HCT116 (cell line): ENCODE results near the gene SPDYE16.
"Not testable (repeated sequence)": the region's sequence is repeated elsewhere in the genome, so short reads cannot be mapped to it uniquely, and the experiment has no call there.

ENCODE experiments used
- ATF3 ChIP-seq: IDR thresholded peaks from 2 replicates; pipeline ENCODE4 v1.6.1; 2012
- CTCF ChIP-seq, 3 experiments: fragments of 200-600 bp in 1 of 3; sonication (generic) in 1 of 3; IDR thresholded peaks in 2 of 3; conservative IDR thresholded peaks in 1 of 3; 2 replicates each; pipeline ENCODE4 v1.5.1; 2012 to 2017; ENCODE audit warnings: low read depth in 2 of 3, low read length in 2 of 3, antibody characterized with exemption in 1 of 3, borderline replicate concordance in 1 of 3, control low read depth in 1 of 3, mild to moderate bottlenecking in 1 of 3, mixed read lengths in 1 of 3, mixed run types in 1 of 3, moderate library complexity in 1 of 3; ENCODE audit not compliant: insufficient read depth in 1 of 3
- POLR2A ChIP-seq: IDR thresholded peaks from 2 replicates; pipeline ENCODE4 v1.7.0; 2011; ENCODE audit warnings: borderline replicate concordance; ENCODE audit not compliant: insufficient read depth, insufficient read length; ENCODE audit errors: extremely low read depth
- ZNF274 ChIP-seq: fragments of 200-500 bp; sonication (Bioruptor generic); IDR thresholded peaks from 2 replicates; pipeline ENCODE4 v1.6.1; 2014; ENCODE audit warnings: mild to moderate bottlenecking, low read depth, low read length, inconsistent platforms

GRCh38 chr7:76511911-76512885 is 30.9 kb downstream of the SPDYE16 start:
- not testable (repeated sequence) for TF ChIP-seq POLR2A; CTCF (IDR thresholded peaks at IDR 0.05 in 2 of 3, conservative IDR thresholded peaks at IDR 0.05 in 1 of 3; ENCODE audit: borderline replicate concordance in 1 of 3, insufficient read depth in 1 of 3, low read depth in 2 of 3, low read length in 2 of 3); ZNF274; ATF3
